Activated T-helper 1 cell treated with anti-CD3 and anti-CD28 coated beads, Interleukin-2, amount 50 U/mL, for 16 hours (primary cell): ENCODE results near the gene RPL11.
"Not testable (repeated sequence)": the region's sequence is repeated elsewhere in the genome, so short reads cannot be mapped to it uniquely, and the experiment has no call there.

Source experiments
- DNase-seq, 2 donors: peaks; one replicate each; pipeline ENCODE4 v3.0.0-alpha.2; 2020; ENCODE audit warnings: low read depth in 1 of 2, low spot score in 1 of 2

Gene RPL11

GRCh38 chr1:23691499-23692307 is at the start of gene RPL11:
Gene RPL11 (plus strand): TSS chr1:23691806. CDS start chr1:23691824, 18 bp downstream.
- DNase-seq, result peak; percentile 70 to 82

GRCh38 chr1:23643736-23644554 is 47.7 kb upstream of the RPL11 start:
- no peak for DNase-seq

- DNase-seq, result no peak
Observed at GRCh38 chr1:23644555-23644866, 47.1 kb upstream of the RPL11 start.

GRCh38 chr1:23645338-23645737 is 46.3 kb upstream of the RPL11 start:
- DNase-seq, result no peak

- no peak for DNase-seq
Observed at GRCh38 chr1:23646091-23646490, 45.5 kb upstream of the RPL11 start.

GRCh38 chr1:23646541-23646940 is 45.1 kb upstream of the RPL11 start:
- DNase-seq, result no peak

GRCh38 chr1:23648576-23648975 is 43.0 kb upstream of the RPL11 start:
- no peak for DNase-seq

- not testable (repeated sequence) for DNase-seq
Observed at GRCh38 chr1:23649157-23649556, 42.4 kb upstream of the RPL11 start.

- no peak for DNase-seq
Observed at GRCh38 chr1:23650344-23650990, 41.1 kb upstream of the RPL11 start.

- DNase-seq, result no peak
Observed at GRCh38 chr1:23651069-23651808, 40.4 kb upstream of the RPL11 start.

GRCh38 chr1:23657659-23658275 is 33.8 kb upstream of the RPL11 start:
- DNase-seq, result peak in 1 of 2 donors; percentile 10

- DNase-seq, result no peak
Observed at GRCh38 chr1:23660671-23661070, 30.9 kb upstream of the RPL11 start.

- no peak for DNase-seq
Observed at GRCh38 chr1:23661887-23662286, 29.7 kb upstream of the RPL11 start.

- DNase-seq, result no peak
Observed at GRCh38 chr1:23664837-23665795, 26.5 kb upstream of the RPL11 start.

- no peak for DNase-seq
Observed at GRCh38 chr1:23667411-23667810, 24.2 kb upstream of the RPL11 start.

GRCh38 chr1:23670709-23671108 is 20.9 kb upstream of the RPL11 start:
- no peak for DNase-seq

GRCh38 chr1:23673086-23673813 is 18.4 kb upstream of the RPL11 start:
- no peak for DNase-seq

GRCh38 chr1:23679815-23680214 is 11.8 kb upstream of the RPL11 start:
- no peak for DNase-seq

GRCh38 chr1:23682946-23683345 is 8.7 kb upstream of the RPL11 start:
- no peak for DNase-seq
